K562 treated with DMSO at 1 percent for 12 hours (cell line): ENCODE measurements around the gene TRIM26. TPM values are rescaled to one million over a fixed set of nuclear protein-coding genes. Genes with fewer than 3 reads are reported as not detected.

ENCODE experiments used
- total RNA-seq: library from RNA; unstranded; fragments of 300-600 nt; gene quantifications from 2 replicates; pipeline ENCODE4 v1.2.3, GENCODE V29; 2022; ENCODE audit not compliant: insufficient read depth

The TRIM26 gene, protein sequence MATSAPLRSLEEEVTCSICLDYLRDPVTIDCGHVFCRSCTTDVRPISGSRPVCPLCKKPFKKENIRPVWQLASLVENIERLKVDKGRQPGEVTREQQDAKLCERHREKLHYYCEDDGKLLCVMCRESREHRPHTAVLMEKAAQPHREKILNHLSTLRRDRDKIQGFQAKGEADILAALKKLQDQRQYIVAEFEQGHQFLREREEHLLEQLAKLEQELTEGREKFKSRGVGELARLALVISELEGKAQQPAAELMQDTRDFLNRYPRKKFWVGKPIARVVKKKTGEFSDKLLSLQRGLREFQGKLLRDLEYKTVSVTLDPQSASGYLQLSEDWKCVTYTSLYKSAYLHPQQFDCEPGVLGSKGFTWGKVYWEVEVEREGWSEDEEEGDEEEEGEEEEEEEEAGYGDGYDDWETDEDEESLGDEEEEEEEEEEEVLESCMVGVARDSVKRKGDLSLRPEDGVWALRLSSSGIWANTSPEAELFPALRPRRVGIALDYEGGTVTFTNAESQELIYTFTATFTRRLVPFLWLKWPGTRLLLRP
- 6.0 and 13.3 TPM in 2 replicates for total RNA-seq

GRCh38 chr6:30212865-30213666, at the start of gene TRIM26:
Gene TRIM26 (minus strand): TSS chr6:30213406. CDS start chr6:30199103, 14,303 bp downstream.

GRCh38 chr6:30163090-30163917, 49.9 kb downstream of the TRIM26 start, which contains the start of gene TRIM15:
Gene TRIM15 (plus strand): TSS chr6:30163546. CDS start chr6:30163685, 139 bp downstream.

GRCh38 chr6:30160785-30161531, 52.2 kb downstream of the TRIM26 start, which contains the start of gene TRIM10:
Gene TRIM10 (minus strand): TSS chr6:30161211. CDS start chr6:30160858, 353 bp downstream.

DNA sequence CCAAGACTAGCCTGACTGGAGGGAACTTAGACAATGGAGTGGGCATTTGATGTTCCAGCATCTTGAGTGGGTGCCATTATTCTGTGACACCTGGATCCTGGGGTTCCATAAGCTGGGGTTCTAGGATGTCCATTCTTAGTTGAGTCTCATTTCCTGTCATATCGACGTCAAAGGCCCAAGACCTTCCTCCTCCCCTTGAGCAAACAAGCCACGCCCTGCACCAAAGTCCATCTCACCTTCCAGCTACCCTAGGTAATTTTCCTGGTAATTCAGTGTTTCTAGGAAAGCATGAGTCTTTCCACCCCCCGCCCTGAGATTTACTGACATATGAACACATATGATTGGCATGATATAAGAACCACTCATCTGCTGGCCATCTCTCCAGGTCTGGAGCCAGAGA, 77.4 kb downstream of the TRIM26 start, which contains the start of gene TRIM40:
TRIM40 (plus strand) TSS at position 384 of the 400 bp plus-strand sequence. CDS start 897 bp downstream, outside the sequence.

Other genes with a start within 250 kb of the TRIM26 start
- gene POLR1H, start 152.1 kb downstream of the TRIM26 start, total RNA-seq = 69.0 and 123 TPM in 2 replicates
- 36.4 and 54.0 TPM in 2 replicates for gene PPP1R11, start 146.2 kb downstream of the TRIM26 start, total RNA-seq
- 0.50 and 3.3 TPM in 2 replicates for gene RNF39, start 137.6 kb downstream of the TRIM26 start, total RNA-seq
- not detected in 2 replicates for gene TRIM31, start 100.3 kb downstream of the TRIM26 start, total RNA-seq
- not detected in 2 replicates for gene TRIM40, start 77.3 kb downstream of the TRIM26 start, total RNA-seq
- not detected in 2 replicates for gene TRIM10, start 52.2 kb downstream of the TRIM26 start, total RNA-seq
- not detected in 2 replicates for gene TRIM15, start 49.9 kb downstream of the TRIM26 start, total RNA-seq
- gene TRIM39, start 113.5 kb upstream of the TRIM26 start, total RNA-seq = 6.4 and 16.2 TPM in 2 replicates
- gene RPP21, start 131.8 kb upstream of the TRIM26 start, total RNA-seq = 237 and 358 TPM in 2 replicates